Natural killer cell (primary cell): ENCODE data around the gene UTS2B. TPM values are rescaled to one million over a fixed set of nuclear protein-coding genes. Genes with fewer than 3 reads are reported as not detected.

Experiments used
- ATAC-seq, 3 donors: fragments of 150-1000 bp in 2 of 3; fragments of 200-7000 bp in 1 of 3; cut with Tn5 transposase; 1 replicate in 1 of 3; 2 replicates in 2 of 3; pipeline ENCODE4 v1.10.0; 2021; ENCODE audit warnings: mild to moderate bottlenecking in 2 of 3, moderate library complexity in 2 of 3
- DNase-seq, 2 donors: peaks; one replicate each; pipeline versions ENCODE4 v3.0.0 to v3.0.0-alpha.2; 2013 to 2021; ENCODE audit warnings: mixed read lengths in 1 of 2
- H3K27ac ChIP-seq: one replicate; pipeline ENCODE4 v1.5.1; 2013; ENCODE audit warnings: mild to moderate bottlenecking, low read length
- H3K27me3 ChIP-seq: one replicate; pipeline ENCODE4 v1.6.1; 2013; ENCODE audit warnings: low read length; ENCODE audit not compliant: control insufficient read depth, insufficient read depth
- H3K36me3 ChIP-seq: one replicate; pipeline ENCODE4 v1.6.1; 2013; ENCODE audit warnings: low read length; ENCODE audit not compliant: control insufficient read depth, insufficient read depth
- H3K4me1 ChIP-seq: one replicate; pipeline ENCODE4 v1.6.1; 2013; ENCODE audit warnings: low read length; ENCODE audit not compliant: control insufficient read depth, insufficient read depth
- H3K4me3 ChIP-seq: one replicate; pipeline ENCODE4 v1.5.1; 2013; ENCODE audit warnings: low read length
- H3K9me3 ChIP-seq: one replicate; pipeline ENCODE4 v1.6.1; 2013; ENCODE audit warnings: low read length; ENCODE audit not compliant: control insufficient read depth, insufficient read depth
- H3K27ac Mint-ChIP-seq, 2 donors: one replicate each; pipeline ENCODE4 v1.8.0; 2022; ENCODE audit warnings: mild to moderate bottlenecking in 2 of 2, mixed read lengths in 2 of 2, moderate library complexity in 1 of 2
- H3K27me3 Mint-ChIP-seq, 2 donors: one replicate each; pipeline ENCODE4 v1.8.0; 2022; ENCODE audit warnings: low read depth in 2 of 2, mixed read lengths in 2 of 2
- H3K36me3 Mint-ChIP-seq: one replicate; pipeline ENCODE4 v1.8.0; 2022; ENCODE audit warnings: mixed read lengths
- H3K4me1 Mint-ChIP-seq, 2 donors: one replicate each; pipeline ENCODE4 v1.8.0; 2022; ENCODE audit warnings: mixed read lengths in 2 of 2
- H3K4me3 Mint-ChIP-seq: one replicate; pipeline ENCODE4 v1.8.0; 2022; ENCODE audit warnings: mild to moderate bottlenecking, moderate library complexity, mixed read lengths
- H3K9me3 Mint-ChIP-seq, 2 donors: one replicate each; pipeline ENCODE4 v1.8.0; 2022; ENCODE audit warnings: mixed read lengths in 2 of 2
- WGBS: methylation state at CpG from one replicate; pipeline ENCODE4 v1.1.7; 2013; ENCODE audit warnings: missing lambda C conversion rate; ENCODE audit not compliant: insufficient coverage; 5-methylcytosine and 5-hydroxymethylcytosine counted together
- intact Hi-C: fragments of 100-400 bp; cut with micrococcal nuclease; formaldehyde crosslinking; loops from one replicate; pipeline ENCODE4 v1.14.2; 2022
- total RNA-seq, 4 donors: library from RNA; stranded (reverse); fragments of 120-200 nt in 1 of 4; gene quantifications; one replicate each; pipeline versions ENCODE4 v1.2.3 to v1.2.4, GENCODE V29; 2013 to 2022
- TF ChIP-seq, protein P1 (sequence below): fragments of 200-600 bp; IDR thresholded peaks from one replicate; pipeline ENCODE4 v1.8.0; 2022; ENCODE audit warnings: antibody characterized with exemption

The UTS2B gene
- total RNA-seq, 3 donors from 2014 or later (not counting 1 experiment from before 2014, with no cell fraction given) = 0.47 TPM; not detected in 2

- 83% methylated on average over 5 of the region's 5 CpGs for WGBS
- Mint-ChIP-seq H3K4me3 (no peak overlapping the region), H3K27ac (no peak overlapping the region), H3K9me3 (peaks cover 0 to 2% of the 10 kb centered on the region in 2 donors), H3K27me3 (peaks cover 0 to 5% of the 10 kb centered on the region in 2 donors), H3K4me1 (no peaks in the 10 kb centered on the region), H3K36me3 (no peaks in the 10 kb centered on the region)
- DNase-seq = no peak
- Histone ChIP-seq H3K36me3 (no peaks in the 10 kb centered on the region), H3K4me1 (no peaks in the 10 kb centered on the region), H3K9me3 (no peaks in the 10 kb centered on the region), H3K27me3 (no peaks in the 10 kb centered on the region), H3K27ac (no peak overlapping the region), H3K4me3 (no peak overlapping the region)
- no peak for ATAC-seq
- intact Hi-C loops = no loop called here
- TF ChIP-seq, protein P1, sequence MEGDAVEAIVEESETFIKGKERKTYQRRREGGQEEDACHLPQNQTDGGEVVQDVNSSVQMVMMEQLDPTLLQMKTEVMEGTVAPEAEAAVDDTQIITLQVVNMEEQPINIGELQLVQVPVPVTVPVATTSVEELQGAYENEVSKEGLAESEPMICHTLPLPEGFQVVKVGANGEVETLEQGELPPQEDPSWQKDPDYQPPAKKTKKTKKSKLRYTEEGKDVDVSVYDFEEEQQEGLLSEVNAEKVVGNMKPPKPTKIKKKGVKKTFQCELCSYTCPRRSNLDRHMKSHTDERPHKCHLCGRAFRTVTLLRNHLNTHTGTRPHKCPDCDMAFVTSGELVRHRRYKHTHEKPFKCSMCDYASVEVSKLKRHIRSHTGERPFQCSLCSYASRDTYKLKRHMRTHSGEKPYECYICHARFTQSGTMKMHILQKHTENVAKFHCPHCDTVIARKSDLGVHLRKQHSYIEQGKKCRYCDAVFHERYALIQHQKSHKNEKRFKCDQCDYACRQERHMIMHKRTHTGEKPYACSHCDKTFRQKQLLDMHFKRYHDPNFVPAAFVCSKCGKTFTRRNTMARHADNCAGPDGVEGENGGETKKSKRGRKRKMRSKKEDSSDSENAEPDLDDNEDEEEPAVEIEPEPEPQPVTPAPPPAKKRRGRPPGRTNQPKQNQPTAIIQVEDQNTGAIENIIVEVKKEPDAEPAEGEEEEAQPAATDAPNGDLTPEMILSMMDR = no peak
Observed at GRCh38 chr3:191237047-191237882, 93.1 kb downstream of the UTS2B start.

DNA sequence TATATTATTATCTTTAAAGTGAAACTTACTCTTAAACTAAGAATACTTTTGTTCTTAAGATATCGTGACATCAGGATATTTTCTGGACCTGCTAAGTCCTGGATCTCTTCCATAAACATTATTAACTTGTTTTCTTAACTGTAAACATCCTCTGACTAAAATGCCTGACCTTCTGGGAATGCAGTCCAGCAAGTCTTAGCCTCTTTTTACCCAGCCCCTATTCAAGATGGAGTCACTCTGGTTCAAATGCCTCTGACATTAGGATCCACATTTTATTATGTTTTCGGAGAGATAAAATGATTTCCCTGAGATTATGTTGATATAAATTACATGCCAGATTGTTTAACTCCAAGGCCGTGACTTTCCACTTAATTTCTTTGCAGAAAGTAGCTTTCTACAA, 93.7 kb downstream of the UTS2B start:
- no peaks in the 10 kb centered on the region for H3K36me3 Mint-ChIP-seq
- 100% methylated on average over 3 of the region's 3 CpGs for WGBS
- no peak overlapping the region for H3K4me3 Mint-ChIP-seq
- no peak overlapping the region for H3K27ac Mint-ChIP-seq
- ATAC-seq = no peak
- Histone ChIP-seq H3K27me3 (no peaks in the 10 kb centered on the region), H3K36me3 (no peaks in the 10 kb centered on the region), H3K9me3 (no peaks in the 10 kb centered on the region), H3K4me1 (no peaks in the 10 kb centered on the region), H3K4me3 (no peak overlapping the region), H3K27ac (no peak overlapping the region)
- intact Hi-C loops = no loop called here
- TF ChIP-seq, protein P1 = no peak
- DNase-seq = no peak
- H3K9me3 Mint-ChIP-seq = peaks cover 0 to 2% of the 10 kb centered on the region in 2 donors
- H3K27me3 Mint-ChIP-seq = peaks cover 0 to 5% of the 10 kb centered on the region in 2 donors
- no peaks in the 10 kb centered on the region for H3K4me1 Mint-ChIP-seq

DNA sequence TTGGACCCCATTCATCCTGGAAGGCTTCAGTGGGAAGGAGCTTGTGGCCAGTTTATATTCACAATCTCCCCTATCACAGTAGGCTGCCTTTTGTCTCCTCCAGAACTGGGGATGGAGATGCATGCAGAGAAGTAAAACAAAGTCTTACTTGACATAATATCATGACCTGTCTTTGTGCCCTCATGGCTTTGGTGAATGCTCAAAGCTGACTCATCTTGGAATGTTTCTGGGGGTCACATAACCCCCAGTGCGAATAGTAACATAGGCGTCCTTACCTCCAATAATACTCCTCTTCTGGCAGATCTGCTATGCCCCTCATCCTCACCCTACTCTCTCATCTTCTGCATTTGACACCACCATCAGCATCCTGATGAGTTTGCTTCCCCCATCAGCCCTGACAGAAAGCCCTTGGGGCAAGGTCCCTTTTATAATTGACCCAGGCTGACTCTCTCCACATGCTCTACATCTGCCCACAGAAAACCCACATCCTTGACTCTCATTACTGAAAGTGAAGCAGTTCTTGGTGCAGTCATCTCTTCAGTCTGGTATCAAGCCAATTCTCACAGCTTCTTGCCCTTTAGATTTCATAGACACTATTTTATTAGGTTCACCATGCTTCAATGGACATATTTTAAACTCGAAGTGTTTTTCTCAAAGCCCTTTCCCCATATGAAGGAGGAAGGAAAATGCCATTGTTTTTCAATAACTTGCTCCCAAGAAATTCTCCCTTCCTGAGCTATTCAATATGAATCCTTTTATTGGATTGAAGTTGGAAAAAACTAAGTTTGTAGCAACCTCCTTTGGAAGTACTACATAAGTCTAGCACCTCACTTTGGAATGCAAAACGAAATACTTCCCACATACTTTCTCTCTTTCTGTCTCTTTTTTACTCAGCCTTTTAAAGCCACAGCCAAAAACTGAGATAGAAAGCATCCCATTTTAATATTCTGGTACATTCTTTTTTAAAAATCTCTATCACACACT, 94.7 kb downstream of the UTS2B start:
- no peaks in the 10 kb centered on the region for H3K4me1 Mint-ChIP-seq
- intact Hi-C loops = no loop called here
- H3K27me3 Mint-ChIP-seq = peaks cover 0 to 5% of the 10 kb centered on the region in 2 donors
- TF ChIP-seq, protein P1 = no peak
- 63% methylated on average over 3 of the region's 4 CpGs for WGBS
- no peak overlapping the region for H3K27ac ChIP-seq
- H3K27ac Mint-ChIP-seq = no peak overlapping the region
- no peaks in the 10 kb centered on the region for H3K27me3 ChIP-seq
- ATAC-seq = no peak
- no peak for DNase-seq
- H3K36me3 ChIP-seq = no peaks in the 10 kb centered on the region
- no peak overlapping the region for H3K4me3 Mint-ChIP-seq
- H3K36me3 Mint-ChIP-seq = no peaks in the 10 kb centered on the region
- H3K4me3 ChIP-seq = no peak overlapping the region
- no peaks in the 10 kb centered on the region for H3K9me3 ChIP-seq
- H3K4me1 ChIP-seq = no peaks in the 10 kb centered on the region
- H3K9me3 Mint-ChIP-seq = peaks cover 0 to 2% of the 10 kb centered on the region in 2 donors
